ENCODE data around the gene CFH.

- TF ChIP-seq EZH2 (IDR thresholded peaks at IDR 0.05): no peak
- no peak for TF ChIP-seq POLR2AphosphoS5 (IDR thresholded peaks at IDR 0.05; ENCODE audit: borderline replicate concordance, low read depth, low read length)
Measured at GRCh38 chr1:196774175-196774574, 122.3 kb downstream of the CFH start.
